SK-N-SH treated with all-trans-retinoic acid at 6 μM for 48 hours (cell line): ENCODE data around the gene RNF144A.

Source experiments
- BACH2 ChIP-seq: fragments of 250-450 bp; sonication (Bioruptor Pico); IDR thresholded peaks from 2 replicates; pipeline ENCODE4 v1.9.0; 2021; ENCODE audit warnings: mild to moderate bottlenecking, borderline replicate concordance
- CSDC2 ChIP-seq: fragments of 250-450 bp; sonication (Bioruptor Pico); IDR thresholded peaks from 2 replicates; pipeline ENCODE4 v1.5.0; 2020; ENCODE audit warnings: mild to moderate bottlenecking, moderate library complexity
- OSR1 ChIP-seq: fragments of 250-450 bp; sonication (Bioruptor Pico); IDR thresholded peaks from 2 replicates; pipeline ENCODE4 v1.8.0; 2022; ENCODE audit warnings: moderate library complexity, mild to moderate bottlenecking, inconsistent platforms
- PPARA ChIP-seq: fragments of 250-450 bp; sonication (Bioruptor Pico); IDR thresholded peaks from 2 replicates; pipeline ENCODE4 v1.5.0; 2020; ENCODE audit warnings: mild to moderate bottlenecking, borderline replicate concordance
- ZC3H10 ChIP-seq: fragments of 250-450 bp; sonication (Bioruptor Pico); IDR thresholded peaks from 2 replicates; pipeline ENCODE4 v1.5.1; 2021; ENCODE audit warnings: mild to moderate bottlenecking, moderate library complexity
- ZFP30 ChIP-seq: fragments of 450-650 bp; formaldehyde crosslinking; IDR thresholded peaks from 2 replicates; pipeline ENCODE4 v1.5.0; 2022; ENCODE audit warnings: mild to moderate bottlenecking, moderate library complexity
- ZNF70 ChIP-seq: fragments of 450-650 bp; formaldehyde crosslinking; IDR thresholded peaks from 2 replicates; pipeline ENCODE4 v1.5.0; 2020; ENCODE audit warnings: mild to moderate bottlenecking, moderate library complexity
- TF ChIP-seq, protein P1 (sequence below): fragments of 250-450 bp; sonication (Bioruptor Pico); IDR thresholded peaks from 2 replicates; pipeline ENCODE4 v1.8.0; 2020; ENCODE audit warnings: mild to moderate bottlenecking, moderate library complexity, borderline replicate concordance
- TF ChIP-seq, protein P2 (sequence below): fragments of 250-450 bp; sonication (Bioruptor Pico); IDR thresholded peaks from 2 replicates; pipeline ENCODE4 v1.5.1; 2020; ENCODE audit warnings: low read depth, mild to moderate bottlenecking, moderate library complexity
- TF ChIP-seq, protein P3 (sequence below): fragments of 250-450 bp; sonication (Bioruptor Pico); IDR thresholded peaks from 2 replicates; pipeline ENCODE4 v1.5.0; 2020; ENCODE audit warnings: mild to moderate bottlenecking, moderate library complexity

DNA sequence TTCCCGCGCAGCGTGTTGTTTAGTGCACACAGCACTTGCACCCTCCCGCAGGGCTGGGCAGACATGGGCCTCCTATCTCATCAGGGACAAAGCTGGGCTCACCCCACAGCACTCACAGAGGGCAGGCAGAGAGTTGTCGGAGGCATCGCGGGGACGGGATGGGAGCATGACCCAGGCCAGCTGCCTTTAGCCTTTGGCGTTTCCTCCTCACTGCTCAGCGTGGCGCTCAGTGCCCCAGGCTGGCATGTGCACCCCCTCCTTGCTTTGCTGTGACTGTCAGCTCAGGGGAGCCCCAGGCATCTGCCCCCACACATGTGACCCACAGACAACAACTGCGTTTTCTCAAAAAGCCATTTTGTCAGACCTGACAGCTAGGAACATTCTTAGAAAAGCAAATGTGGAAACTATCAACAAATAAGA is 101.1 kb downstream of the RNF144A start:
- no peak for TF ChIP-seq BACH2 (CRISPR knock-in tag)
- TF ChIP-seq, protein P1, sequence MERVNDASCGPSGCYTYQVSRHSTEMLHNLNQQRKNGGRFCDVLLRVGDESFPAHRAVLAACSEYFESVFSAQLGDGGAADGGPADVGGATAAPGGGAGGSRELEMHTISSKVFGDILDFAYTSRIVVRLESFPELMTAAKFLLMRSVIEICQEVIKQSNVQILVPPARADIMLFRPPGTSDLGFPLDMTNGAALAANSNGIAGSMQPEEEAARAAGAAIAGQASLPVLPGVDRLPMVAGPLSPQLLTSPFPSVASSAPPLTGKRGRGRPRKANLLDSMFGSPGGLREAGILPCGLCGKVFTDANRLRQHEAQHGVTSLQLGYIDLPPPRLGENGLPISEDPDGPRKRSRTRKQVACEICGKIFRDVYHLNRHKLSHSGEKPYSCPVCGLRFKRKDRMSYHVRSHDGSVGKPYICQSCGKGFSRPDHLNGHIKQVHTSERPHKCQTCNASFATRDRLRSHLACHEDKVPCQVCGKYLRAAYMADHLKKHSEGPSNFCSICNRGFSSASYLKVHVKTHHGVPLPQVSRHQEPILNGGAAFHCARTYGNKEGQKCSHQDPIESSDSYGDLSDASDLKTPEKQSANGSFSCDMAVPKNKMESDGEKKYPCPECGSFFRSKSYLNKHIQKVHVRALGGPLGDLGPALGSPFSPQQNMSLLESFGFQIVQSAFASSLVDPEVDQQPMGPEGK (CRISPR knock-in tag) = no peak
- no peak for TF ChIP-seq OSR1 (CRISPR knock-in tag)
- no peak for TF ChIP-seq ZC3H10 (CRISPR knock-in tag)
- no peak for TF ChIP-seq ZFP30
- TF ChIP-seq, protein P2, sequence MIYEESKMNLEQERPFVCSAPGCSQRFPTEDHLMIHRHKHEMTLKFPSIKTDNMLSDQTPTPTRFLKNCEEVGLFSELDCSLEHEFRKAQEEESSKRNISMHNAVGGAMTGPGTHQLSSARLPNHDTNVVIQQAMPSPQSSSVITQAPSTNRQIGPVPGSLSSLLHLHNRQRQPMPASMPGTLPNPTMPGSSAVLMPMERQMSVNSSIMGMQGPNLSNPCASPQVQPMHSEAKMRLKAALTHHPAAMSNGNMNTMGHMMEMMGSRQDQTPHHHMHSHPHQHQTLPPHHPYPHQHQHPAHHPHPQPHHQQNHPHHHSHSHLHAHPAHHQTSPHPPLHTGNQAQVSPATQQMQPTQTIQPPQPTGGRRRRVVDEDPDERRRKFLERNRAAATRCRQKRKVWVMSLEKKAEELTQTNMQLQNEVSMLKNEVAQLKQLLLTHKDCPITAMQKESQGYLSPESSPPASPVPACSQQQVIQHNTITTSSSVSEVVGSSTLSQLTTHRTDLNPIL (CRISPR knock-in tag) = no peak
- peak; percentile 50; the same call in 1 of the 2 replicates for TF ChIP-seq ZNF70
- no peak for TF ChIP-seq CSDC2
- TF ChIP-seq PPARA (CRISPR knock-in tag) = no peak
- TF ChIP-seq, protein P3, sequence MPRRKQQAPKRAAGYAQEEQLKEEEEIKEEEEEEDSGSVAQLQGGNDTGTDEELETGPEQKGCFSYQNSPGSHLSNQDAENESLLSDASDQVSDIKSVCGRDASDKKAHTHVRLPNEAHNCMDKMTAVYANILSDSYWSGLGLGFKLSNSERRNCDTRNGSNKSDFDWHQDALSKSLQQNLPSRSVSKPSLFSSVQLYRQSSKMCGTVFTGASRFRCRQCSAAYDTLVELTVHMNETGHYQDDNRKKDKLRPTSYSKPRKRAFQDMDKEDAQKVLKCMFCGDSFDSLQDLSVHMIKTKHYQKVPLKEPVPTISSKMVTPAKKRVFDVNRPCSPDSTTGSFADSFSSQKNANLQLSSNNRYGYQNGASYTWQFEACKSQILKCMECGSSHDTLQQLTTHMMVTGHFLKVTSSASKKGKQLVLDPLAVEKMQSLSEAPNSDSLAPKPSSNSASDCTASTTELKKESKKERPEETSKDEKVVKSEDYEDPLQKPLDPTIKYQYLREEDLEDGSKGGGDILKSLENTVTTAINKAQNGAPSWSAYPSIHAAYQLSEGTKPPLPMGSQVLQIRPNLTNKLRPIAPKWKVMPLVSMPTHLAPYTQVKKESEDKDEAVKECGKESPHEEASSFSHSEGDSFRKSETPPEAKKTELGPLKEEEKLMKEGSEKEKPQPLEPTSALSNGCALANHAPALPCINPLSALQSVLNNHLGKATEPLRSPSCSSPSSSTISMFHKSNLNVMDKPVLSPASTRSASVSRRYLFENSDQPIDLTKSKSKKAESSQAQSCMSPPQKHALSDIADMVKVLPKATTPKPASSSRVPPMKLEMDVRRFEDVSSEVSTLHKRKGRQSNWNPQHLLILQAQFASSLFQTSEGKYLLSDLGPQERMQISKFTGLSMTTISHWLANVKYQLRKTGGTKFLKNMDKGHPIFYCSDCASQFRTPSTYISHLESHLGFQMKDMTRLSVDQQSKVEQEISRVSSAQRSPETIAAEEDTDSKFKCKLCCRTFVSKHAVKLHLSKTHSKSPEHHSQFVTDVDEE (CRISPR knock-in tag) = no peak
